ENCODE data around the gene NPTX1.

Gene NPTX1

GRCh38 chr17:80469667-80470066 lies 6.7 kb downstream of the NPTX1 start:
- TF ChIP-seq, protein P1, sequence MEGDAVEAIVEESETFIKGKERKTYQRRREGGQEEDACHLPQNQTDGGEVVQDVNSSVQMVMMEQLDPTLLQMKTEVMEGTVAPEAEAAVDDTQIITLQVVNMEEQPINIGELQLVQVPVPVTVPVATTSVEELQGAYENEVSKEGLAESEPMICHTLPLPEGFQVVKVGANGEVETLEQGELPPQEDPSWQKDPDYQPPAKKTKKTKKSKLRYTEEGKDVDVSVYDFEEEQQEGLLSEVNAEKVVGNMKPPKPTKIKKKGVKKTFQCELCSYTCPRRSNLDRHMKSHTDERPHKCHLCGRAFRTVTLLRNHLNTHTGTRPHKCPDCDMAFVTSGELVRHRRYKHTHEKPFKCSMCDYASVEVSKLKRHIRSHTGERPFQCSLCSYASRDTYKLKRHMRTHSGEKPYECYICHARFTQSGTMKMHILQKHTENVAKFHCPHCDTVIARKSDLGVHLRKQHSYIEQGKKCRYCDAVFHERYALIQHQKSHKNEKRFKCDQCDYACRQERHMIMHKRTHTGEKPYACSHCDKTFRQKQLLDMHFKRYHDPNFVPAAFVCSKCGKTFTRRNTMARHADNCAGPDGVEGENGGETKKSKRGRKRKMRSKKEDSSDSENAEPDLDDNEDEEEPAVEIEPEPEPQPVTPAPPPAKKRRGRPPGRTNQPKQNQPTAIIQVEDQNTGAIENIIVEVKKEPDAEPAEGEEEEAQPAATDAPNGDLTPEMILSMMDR (IDR thresholded peaks at IDR 0.05; ENCODE audit: borderline replicate concordance, control extremely low read depth, extremely low read depth, insufficient read depth, missing control alignments), result no peak
- in situ Hi-C loops (cut with MboI; ENCODE audit: low sequenced_read_pairs, unreplicated experiment), result no loop called here
- DNase-seq (ENCODE audit: low spot score), result no peak

DNA sequence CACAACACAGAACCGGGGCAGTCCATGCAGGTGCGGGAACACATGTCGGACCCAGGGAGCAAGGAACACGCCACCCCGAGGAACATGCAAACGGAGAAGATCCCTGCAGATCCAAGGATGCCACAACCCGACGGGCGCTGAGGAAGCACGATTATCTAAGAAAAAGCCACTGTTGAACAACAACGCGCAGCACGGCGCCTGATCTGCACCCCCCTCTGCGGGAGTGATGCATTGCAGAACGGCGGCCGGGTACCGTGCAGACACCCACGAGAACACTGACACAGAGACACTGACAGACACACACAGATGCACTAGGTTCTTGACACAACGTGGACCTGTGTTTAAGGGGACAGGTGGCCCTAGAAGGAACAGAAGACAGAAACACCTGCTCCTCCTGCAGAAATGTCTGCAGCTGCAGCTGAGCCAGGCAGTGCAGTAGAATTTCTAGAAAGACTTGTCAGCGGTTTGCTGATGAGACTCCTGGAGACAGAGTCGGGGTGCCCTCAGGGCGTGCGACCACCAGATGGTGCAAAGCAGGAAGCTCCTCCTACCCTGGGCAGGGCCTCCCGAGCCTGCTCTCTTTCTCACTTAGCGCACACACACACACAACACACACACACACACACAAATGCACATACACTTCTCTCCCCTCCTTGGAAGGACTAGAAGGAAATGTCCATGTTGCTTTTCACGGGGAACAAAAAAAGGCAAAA lies 7.5 kb downstream of the NPTX1 start:
- TF ChIP-seq, protein P1 (IDR thresholded peaks at IDR 0.05; ENCODE audit: borderline replicate concordance, control extremely low read depth, extremely low read depth, insufficient read depth, missing control alignments), result no peak
- in situ Hi-C loops (cut with MboI; ENCODE audit: low sequenced_read_pairs, unreplicated experiment), result no loop called here
- DNase-seq (ENCODE audit: low spot score), result no peak

DNA sequence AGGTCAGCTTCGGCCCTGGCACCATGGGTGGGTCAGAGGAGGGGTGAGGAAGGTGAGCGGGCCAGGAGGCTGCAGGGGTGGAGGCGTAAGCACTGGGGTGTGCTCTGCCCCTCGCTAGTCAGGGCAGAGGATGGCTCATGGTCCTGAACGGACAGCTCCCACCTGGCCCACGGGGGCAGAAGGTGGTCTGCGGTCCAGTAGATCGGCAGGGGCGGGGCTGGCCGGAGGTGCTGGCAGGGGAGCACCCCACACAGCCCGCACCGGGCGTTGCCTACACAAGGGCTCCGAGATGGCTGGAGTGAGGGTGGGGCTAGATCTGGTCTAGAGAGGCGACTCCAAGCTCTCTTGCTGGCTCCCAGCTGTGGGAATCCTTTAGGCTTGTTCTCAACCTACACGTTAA lies 8.2 kb downstream of the NPTX1 start:
- TF ChIP-seq, protein P1 (IDR thresholded peaks at IDR 0.05; ENCODE audit: borderline replicate concordance, control extremely low read depth, extremely low read depth, insufficient read depth, missing control alignments), result no peak
- DNase-seq (ENCODE audit: low spot score), result no peak
- in situ Hi-C loops (cut with MboI; ENCODE audit: low sequenced_read_pairs, unreplicated experiment), result no loop called here

GRCh38 chr17:80466188-80466705 lies 10.2 kb downstream of the NPTX1 start:
- in situ Hi-C loops (cut with MboI; ENCODE audit: low sequenced_read_pairs, unreplicated experiment), result no loop called here
- DNase-seq (ENCODE audit: low spot score), result no peak
- TF ChIP-seq, protein P1 (IDR thresholded peaks at IDR 0.05; ENCODE audit: borderline replicate concordance, control extremely low read depth, extremely low read depth, insufficient read depth, missing control alignments), result no peak

DNA sequence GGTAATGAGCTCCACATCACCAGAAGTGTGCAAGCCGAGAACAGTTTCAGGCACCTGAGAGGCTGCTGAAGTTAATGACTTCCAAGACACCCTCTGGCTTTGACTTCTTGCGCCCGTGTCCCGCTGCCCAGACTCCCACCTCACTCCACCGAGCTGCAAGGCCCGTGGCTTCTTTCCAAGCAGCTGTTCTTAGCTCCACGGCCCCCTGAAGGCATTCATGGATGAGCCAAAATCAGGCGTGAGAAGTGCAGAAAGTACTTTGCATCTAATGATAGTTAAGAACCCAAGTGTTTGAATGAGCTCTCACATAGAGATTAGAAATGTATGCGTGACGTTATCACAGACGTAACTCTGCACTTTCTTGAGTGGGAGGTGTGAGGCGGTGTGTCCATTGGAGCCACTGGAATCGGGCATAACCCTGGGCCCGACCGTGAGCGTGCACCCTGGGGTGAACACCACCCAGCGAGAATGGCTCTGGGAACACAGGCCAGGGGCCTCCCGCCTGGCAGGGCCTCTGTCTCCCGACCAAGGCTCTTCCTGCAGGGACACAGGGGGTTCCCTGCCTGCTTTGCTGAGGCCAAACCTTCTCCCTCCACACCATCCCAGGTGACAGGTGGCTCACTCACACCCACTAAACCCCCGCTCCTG lies 11.0 kb downstream of the NPTX1 start:
- in situ Hi-C loops (cut with MboI; ENCODE audit: low sequenced_read_pairs, unreplicated experiment), result no loop called here
- TF ChIP-seq, protein P1 (IDR thresholded peaks at IDR 0.05; ENCODE audit: borderline replicate concordance, control extremely low read depth, extremely low read depth, insufficient read depth, missing control alignments), result no peak
- DNase-seq (ENCODE audit: low spot score), result no peak

- no peak for DNase-seq (ENCODE audit: low spot score)
- in situ Hi-C loops (cut with MboI; ENCODE audit: low sequenced_read_pairs, unreplicated experiment), result no loop called here
- TF ChIP-seq, protein P1 (IDR thresholded peaks at IDR 0.05; ENCODE audit: borderline replicate concordance, control extremely low read depth, extremely low read depth, insufficient read depth, missing control alignments), result no peak
Measured at GRCh38 chr17:80464486-80464885, 11.9 kb downstream of the NPTX1 start.
